ENCODE data around the gene RPP38.

RPP38 gene

GRCh38 chr10:15147594-15148392 lies 50.6 kb downstream of the RPP38 start:
- Histone ChIP-seq H3K9me2 (replicated peaks; ENCODE audit: low read depth, low read length) (no peaks in the 10 kb centered on the region), H3K4me1 (ENCODE audit: insufficient read depth, low read length, poor library complexity, severe bottlenecking) (peaks cover 29% of the 10 kb centered on the region), H3K27me3 (ENCODE audit: insufficient read depth, low read length, poor library complexity, severe bottlenecking) (no peaks in the 10 kb centered on the region), H2AFZ (ENCODE audit: low read length) (no peak overlapping the region), H3K9me3 (ENCODE audit: insufficient read depth, low read depth, low read length) (no peaks in the 10 kb centered on the region), H3K4me2 (ENCODE audit: low read depth, low read length, poor library complexity, severe bottlenecking) (no peak overlapping the region), H3F3A (ENCODE audit: low read depth) (peaks cover 5% of the 10 kb centered on the region; the same call in 1 of the 2 replicates), H3K36me3 (ENCODE audit: insufficient read depth, low read length) (no peaks in the 10 kb centered on the region), H3K4me3 (ENCODE audit: low read length, poor library complexity, severe bottlenecking) (no peak overlapping the region), H3K79me2 (ENCODE audit: insufficient read depth, low read length) (peaks cover 94% of the 10 kb centered on the region), H4K20me1 (ENCODE audit: insufficient read depth, low read length, poor library complexity, severe bottlenecking) (peaks cover 8% of the 10 kb centered on the region), H3K9ac (ENCODE audit: low read depth, low read length, poor library complexity, severe bottlenecking) (no peak overlapping the region)
- TF ChIP-seq EZH2phosphoT487 (IDR thresholded peaks at IDR 0.05; ENCODE audit: borderline replicate concordance) (no peak), CTCF (conservative IDR thresholded peaks at IDR 0.05; ENCODE audit: low read length) (no peak)

- no peak overlapping the region for H3K4me3 ChIP-seq (ENCODE audit: low read length, poor library complexity, severe bottlenecking)
- peaks cover 91% of the 10 kb centered on the region for H3K79me2 ChIP-seq (ENCODE audit: insufficient read depth, low read length)
- peaks cover 8% of the 10 kb centered on the region for H4K20me1 ChIP-seq (ENCODE audit: insufficient read depth, low read length, poor library complexity, severe bottlenecking)
- peaks cover 4% of the 10 kb centered on the region; the same call in 1 of the 2 replicates for H3F3A ChIP-seq (ENCODE audit: low read depth)
- H3K27me3 ChIP-seq (ENCODE audit: insufficient read depth, low read length, poor library complexity, severe bottlenecking), result no peaks in the 10 kb centered on the region
- no peak for TF ChIP-seq CTCF (conservative IDR thresholded peaks at IDR 0.05; ENCODE audit: low read length)
- no peak for TF ChIP-seq EZH2phosphoT487 (IDR thresholded peaks at IDR 0.05; ENCODE audit: borderline replicate concordance)
- H3K4me2 ChIP-seq (ENCODE audit: low read depth, low read length, poor library complexity, severe bottlenecking), result no peak overlapping the region
- no peaks in the 10 kb centered on the region for H3K9me2 ChIP-seq (replicated peaks; ENCODE audit: low read depth, low read length)
- H3K4me1 ChIP-seq (ENCODE audit: insufficient read depth, low read length, poor library complexity, severe bottlenecking), result peaks cover 20% of the 10 kb centered on the region
- no peak overlapping the region for H3K9ac ChIP-seq (ENCODE audit: low read depth, low read length, poor library complexity, severe bottlenecking)
- no peaks in the 10 kb centered on the region for H3K9me3 ChIP-seq (ENCODE audit: insufficient read depth, low read depth, low read length)
- no peak overlapping the region for H2AFZ ChIP-seq (ENCODE audit: low read length)
- H3K36me3 ChIP-seq (ENCODE audit: insufficient read depth, low read length), result no peaks in the 10 kb centered on the region
Observed at GRCh38 chr10:15149042-15149771, 52.1 kb downstream of the RPP38 start.

GRCh38 chr10:15150563-15150962 lies 53.4 kb downstream of the RPP38 start:
- Histone ChIP-seq H3K9ac (ENCODE audit: low read depth, low read length, poor library complexity, severe bottlenecking) (no peak overlapping the region), H3K79me2 (ENCODE audit: insufficient read depth, low read length) (peaks cover 93% of the 10 kb centered on the region), H3K9me3 (ENCODE audit: insufficient read depth, low read depth, low read length) (no peaks in the 10 kb centered on the region), H3K9me2 (replicated peaks; ENCODE audit: low read depth, low read length) (no peaks in the 10 kb centered on the region), H3F3A (ENCODE audit: low read depth) (peaks cover 4% of the 10 kb centered on the region; the same call in 1 of the 2 replicates), H3K27me3 (ENCODE audit: insufficient read depth, low read length, poor library complexity, severe bottlenecking) (no peaks in the 10 kb centered on the region), H4K20me1 (ENCODE audit: insufficient read depth, low read length, poor library complexity, severe bottlenecking) (peaks cover 8% of the 10 kb centered on the region), H3K4me2 (ENCODE audit: low read depth, low read length, poor library complexity, severe bottlenecking) (no peak overlapping the region), H2AFZ (ENCODE audit: low read length) (no peak overlapping the region), H3K4me3 (ENCODE audit: low read length, poor library complexity, severe bottlenecking) (no peak overlapping the region), H3K36me3 (ENCODE audit: insufficient read depth, low read length) (no peaks in the 10 kb centered on the region), H3K4me1 (ENCODE audit: insufficient read depth, low read length, poor library complexity, severe bottlenecking) (peaks cover 14% of the 10 kb centered on the region)
- TF ChIP-seq CTCF (conservative IDR thresholded peaks at IDR 0.05; ENCODE audit: low read length) (no peak), EZH2phosphoT487 (IDR thresholded peaks at IDR 0.05; ENCODE audit: borderline replicate concordance) (no peak)
